Lower lobe of right lung (tissue), 2 donors: ENCODE measurements around the gene PHF12. TPM values are rescaled to one million over a fixed set of nuclear protein-coding genes. Genes with fewer than 3 reads are reported as not detected.

Experiments used
- ATAC-seq, 2 donors: fragments of 200-7000 bp; cut with Tn5 transposase; one replicate each; pipeline ENCODE4 v1.9.1; 2020 to 2022; ENCODE audit warnings: mild to moderate bottlenecking in 2 of 2, moderate library complexity in 2 of 2
- DNase-seq: peaks from one replicate; pipeline ENCODE4 v3.0.0-alpha.2; 2020
- H3K27ac ChIP-seq: fragments of 200-600 bp; one replicate; pipeline ENCODE4 v1.8.0; 2022
- H3K27me3 ChIP-seq: fragments of 200-600 bp; one replicate; pipeline ENCODE4 v1.8.0; 2022; ENCODE audit warnings: low read depth
- H3K36me3 ChIP-seq: fragments of 200-600 bp; one replicate; pipeline ENCODE4 v1.8.0; 2022; ENCODE audit warnings: mild to moderate bottlenecking
- H3K4me1 ChIP-seq: fragments of 200-600 bp; one replicate; pipeline ENCODE4 v1.8.0; 2022
- H3K4me3 ChIP-seq: fragments of 200-600 bp; one replicate; pipeline ENCODE4 v1.8.0; 2022; ENCODE audit warnings: mild to moderate bottlenecking
- H3K9me3 ChIP-seq: fragments of 200-600 bp; one replicate; pipeline ENCODE4 v1.8.0; 2022
- CTCF ChIP-seq: fragments of 200-600 bp; IDR thresholded peaks from one replicate; pipeline ENCODE4 v1.8.0; 2022; ENCODE audit warnings: antibody characterized with exemption, mild to moderate bottlenecking
- intact Hi-C: fragments of 100-400 bp; cut with DNase I; formaldehyde crosslinking; loops from one replicate; pipeline ENCODE4 v1.11.0; 2022
- total RNA-seq: library from RNA; stranded (reverse); fragmentation: NEBNext Ultra II Directional; extraction: Animal tissue kit (Norgen Biotek cat#: 25700); gene quantifications from one replicate; pipeline ENCODE4 v1.2.1, GENCODE V29; 2021
- donor health status: DM: no; HTN: yes; CAD: no; lungs with severe emphysema.

PHF12 gene
- total RNA-seq, 1 donor from 2014 or later: 36.2 TPM

GRCh38 chr17:28954886-28955285, 3.6 kb upstream of the PHF12 start:
- TF ChIP-seq CTCF: no peak
- no peak overlapping the region for H3K4me3 ChIP-seq
- no peaks in the 10 kb centered on the region for H3K36me3 ChIP-seq
- intact Hi-C loops: no loop called here
- ATAC-seq: no peak
- H3K27ac ChIP-seq: no peak overlapping the region
- H3K9me3 ChIP-seq: no peaks in the 10 kb centered on the region
- H3K27me3 ChIP-seq: no peaks in the 10 kb centered on the region
- DNase-seq: no peak
- peaks cover 8% of the 10 kb centered on the region for H3K4me1 ChIP-seq

GRCh38 chr17:28953444-28954118, 2.3 kb upstream of the PHF12 start:
- no peak for DNase-seq
- H3K9me3 ChIP-seq: no peaks in the 10 kb centered on the region
- H3K4me3 ChIP-seq: no peak overlapping the region
- no peak for ATAC-seq
- H3K4me1 ChIP-seq: peaks cover 10% of the 10 kb centered on the region
- intact Hi-C loops: no loop called here
- no peaks in the 10 kb centered on the region for H3K27me3 ChIP-seq
- peak; percentile 85 for TF ChIP-seq CTCF
- H3K36me3 ChIP-seq: no peaks in the 10 kb centered on the region
- no peak overlapping the region for H3K27ac ChIP-seq

GRCh38 chr17:28951991-28952975, 965 bp upstream of the PHF12 start:
- DNase-seq (peak; percentile 97), ATAC-seq (peak; percentile 89 to 90)
- intact Hi-C loops: no loop called here
- TF ChIP-seq CTCF: no peak
- H3K36me3 ChIP-seq: no peaks in the 10 kb centered on the region
- no peaks in the 10 kb centered on the region for H3K9me3 ChIP-seq
- peaks cover 23% of the 10 kb centered on the region for H3K4me1 ChIP-seq
- H3K27ac ChIP-seq: peak overlapping the region; percentile 96
- no peaks in the 10 kb centered on the region for H3K27me3 ChIP-seq
- peak overlapping the region; percentile 86 for H3K4me3 ChIP-seq

- H3K27ac ChIP-seq: peak overlapping the region; percentile 90
- TF ChIP-seq CTCF: no peak
- H3K4me3 ChIP-seq: peak overlapping the region; percentile 86
- no peak for ATAC-seq
- peaks cover 37% of the 10 kb centered on the region for H3K4me1 ChIP-seq
- no peaks in the 10 kb centered on the region for H3K27me3 ChIP-seq
- no peak for DNase-seq
- intact Hi-C loops: no loop called here
- H3K36me3 ChIP-seq: no peaks in the 10 kb centered on the region
- H3K9me3 ChIP-seq: no peaks in the 10 kb centered on the region
Measured at GRCh38 chr17:28950752-28951427, 428 bp downstream of the PHF12 start.

GRCh38 chr17:28950017-28950751, 1.1 kb downstream of the PHF12 start:
- TF ChIP-seq CTCF: no peak
- no peaks in the 10 kb centered on the region for H3K9me3 ChIP-seq
- no peaks in the 10 kb centered on the region for H3K36me3 ChIP-seq
- peak overlapping the region; percentile 90 for H3K27ac ChIP-seq
- DNase-seq (peak; percentile 77), ATAC-seq (no peak)
- no peaks in the 10 kb centered on the region for H3K27me3 ChIP-seq
- intact Hi-C loops: no loop called here
- peaks cover 44% of the 10 kb centered on the region for H3K4me1 ChIP-seq
- peak overlapping the region; percentile 86 for H3K4me3 ChIP-seq
